A172 (cell line): Measurements from ENCODE around the gene RAB36. TPM values are rescaled to one million over a fixed set of nuclear protein-coding genes. Genes with fewer than 3 reads are reported as not detected.

Source experiments
- DNase-seq: peaks from one replicate; pipeline ENCODE4 v3.0.0-alpha.2; 2015; ENCODE audit warnings: low spot score
- total RNA-seq: library from RNA; depleted of rRNA; stranded (reverse); fragments of >200 nt; shearing (Covaris generic); gene quantifications from 2 replicates; pipeline ENCODE4 v1.2.3, GENCODE V29; 2014

RAB36 gene
- total RNA-seq, 1 experiment from 2014 or later, result 6.6 TPM

- DNase-seq, result peak; percentile 55
Measured at GRCh38 chr22:23182309-23183060, 37.2 kb downstream of the RAB36 start.

GRCh38 chr22:23183061-23183698 lies 37.9 kb downstream of the RAB36 start:
- DNase-seq, result peak; percentile 42

- no peak for DNase-seq
Measured at GRCh38 chr22:23184100-23184763, 39.0 kb downstream of the RAB36 start.

GRCh38 chr22:23184764-23185113 lies 39.5 kb downstream of the RAB36 start:
- no peak for DNase-seq

GRCh38 chr22:23187211-23187610 lies 41.9 kb downstream of the RAB36 start:
- DNase-seq, result no peak

GRCh38 chr22:23187871-23188700 lies 42.8 kb downstream of the RAB36 start:
- peak; percentile 18 for DNase-seq

GRCh38 chr22:23190526-23190925 lies 45.2 kb downstream of the RAB36 start:
- no peak for DNase-seq

GRCh38 chr22:23192133-23192532 lies 46.9 kb downstream of the RAB36 start:
- DNase-seq, result no peak

- no peak for DNase-seq
Measured at GRCh38 chr22:23192558-23192957, 47.3 kb downstream of the RAB36 start.

- no peak for DNase-seq
Measured at GRCh38 chr22:23193196-23193827, 48.0 kb downstream of the RAB36 start.

GRCh38 chr22:23193882-23194281 lies 48.6 kb downstream of the RAB36 start:
- DNase-seq, result no peak

GRCh38 chr22:23196165-23196564 lies 50.9 kb downstream of the RAB36 start:
- no peak for DNase-seq

- no peak for DNase-seq
Measured at GRCh38 chr22:23197836-23198235, 52.6 kb downstream of the RAB36 start.

GRCh38 chr22:23199159-23199558 lies 53.9 kb downstream of the RAB36 start:
- no peak for DNase-seq

- no peak for DNase-seq
Measured at GRCh38 chr22:23200898-23201297, 55.6 kb downstream of the RAB36 start.

- no peak for DNase-seq
Measured at GRCh38 chr22:23202812-23203451, 57.7 kb downstream of the RAB36 start.

GRCh38 chr22:23203452-23204124 lies 58.3 kb downstream of the RAB36 start:
- no peak for DNase-seq

GRCh38 chr22:23204125-23204488 lies 58.8 kb downstream of the RAB36 start:
- DNase-seq, result no peak

GRCh38 chr22:23204541-23205157 lies 59.4 kb downstream of the RAB36 start:
- peak; percentile 32 for DNase-seq
